ENCODE measurements around the gene THAP2. TPM values are rescaled to one million over a fixed set of nuclear protein-coding genes. Genes with fewer than 3 reads are reported as not detected.

THAP2 gene
- 2.3 and 6.2 TPM in 2 replicates for total RNA-seq

GRCh38 chr12:71663561-71664410, at the start of gene THAP2, which contains the start of gene ZFC3H1:
THAP2 (plus strand) TSS chr12:71664301; CDS start chr12:71664510, 209 bp downstream.
ZFC3H1 (minus strand) TSS chr12:71663848; CDS start chr12:71663610, 238 bp downstream.

GRCh38 chr12:71685914-71686657, 22.0 kb downstream of the THAP2 start, which contains the start of gene TMEM19:
TMEM19 (plus strand) TSS chr12:71686082; CDS start chr12:71686681, 599 bp downstream.

Other genes starting within 250 kb of the THAP2 start
- gene LGR5, start 224.5 kb upstream of the THAP2 start, total RNA-seq: not detected in 2 replicates
- 20.5 and 21.4 TPM in 2 replicates for gene ZFC3H1, start 453 bp upstream of the THAP2 start, total RNA-seq
- gene TMEM19, start 21.8 kb downstream of the THAP2 start, total RNA-seq: 26.0 and 32.1 TPM in 2 replicates
- gene RAB21, start 90.6 kb downstream of the THAP2 start, total RNA-seq: 6.8 and 28.9 TPM in 2 replicates
- gene TBC1D15, start 175.5 kb downstream of the THAP2 start, total RNA-seq: 17.2 and 25.1 TPM in 2 replicates

Measured in epithelial cell of umbilical artery (primary cell).